IMR-90 (cell line): ENCODE data around the gene EPSTI1. TPM values are rescaled to one million over a fixed set of nuclear protein-coding genes. Genes with fewer than 3 reads are reported as not detected.

ENCODE experiments used
- ATAC-seq: fragments of 200-7000 bp; cut with Tn5 transposase; 2 replicates; pipeline ENCODE4 v1.9.1; 2020; ENCODE audit warnings: low read depth, mild to moderate bottlenecking, moderate library complexity
- BruUV-seq: library from RNA; stranded (reverse); fragments of 400-500 nt; replicated peaks from 2 replicates; lab custom pipeline; 2021; lab: Mats Ljungman, UMichigan
- CTCF ChIA-PET: fragments of 300-600 bp; formaldehyde crosslinking; extraction: SDS; loops from one replicate; lab custom pipeline; 2021; ENCODE audit warnings: antibody characterized with exemption; lab: Yijun Ruan, JAX
- POLR2A ChIA-PET: fragments of 300-600 bp; sonication (Branson Sonifier 250); formaldehyde crosslinking; loops from one replicate; lab custom pipeline; 2022; ENCODE audit warnings: antibody characterized with exemption; ENCODE audit not compliant: unreplicated experiment; lab: Charles Lee
- DNase-seq: peaks from one replicate; pipeline ENCODE4 v3.0.0; 2013
- H2AFZ ChIP-seq: replicated peaks from 2 replicates; pipeline ENCODE3; 2013; ENCODE audit warnings: low read length, mild to moderate bottlenecking; ENCODE audit not compliant: poor library complexity
- H2AK5ac ChIP-seq: 2 replicates; pipeline ENCODE4 v1.6.1; 2013; ENCODE audit warnings: low read depth, low read length, inconsistent platforms
- H2AK9ac ChIP-seq: replicated peaks from 2 replicates; pipeline ENCODE3; 2013; ENCODE audit warnings: mild to moderate bottlenecking, low read depth, low read length, moderate library complexity; ENCODE audit not compliant: poor library complexity
- H2BK120ac ChIP-seq: 2 replicates; pipeline ENCODE4 v1.6.1; 2013; ENCODE audit warnings: low read depth, low read length, inconsistent platforms
- H2BK15ac ChIP-seq: 3 replicates; pipeline ENCODE4 v1.6.1; 2013; ENCODE audit warnings: low read depth, low read length, inconsistent platforms
- H2BK20ac ChIP-seq: 2 replicates; pipeline ENCODE4 v1.6.1; 2013; ENCODE audit warnings: low read depth, mild to moderate bottlenecking, inconsistent platforms, low read length, moderate library complexity
- H2BK5ac ChIP-seq: 2 replicates; pipeline ENCODE4 v1.6.1; 2013; ENCODE audit warnings: mild to moderate bottlenecking, low read depth, low read length, inconsistent platforms; ENCODE audit not compliant: poor library complexity, severe bottlenecking
- H3K14ac ChIP-seq: replicated peaks from 2 replicates; pipeline ENCODE4 v1.6.1; 2013; ENCODE audit warnings: low read depth, low read length, inconsistent platforms
- H3K18ac ChIP-seq: 2 replicates; pipeline ENCODE4 v1.6.1; 2013; ENCODE audit warnings: low read depth, low read length, control low read depth
- H3K23ac ChIP-seq: 2 replicates; pipeline ENCODE4 v1.6.1; 2013; ENCODE audit warnings: low read depth, low read length, inconsistent platforms
- H3K27ac ChIP-seq: 2 replicates; pipeline ENCODE4 v1.5.1; 2013; ENCODE audit warnings: mild to moderate bottlenecking, control low read depth, low read length; ENCODE audit not compliant: insufficient read depth
- H3K27me3 ChIP-seq: 2 replicates; pipeline ENCODE4 v1.6.1; 2013; ENCODE audit warnings: low read length; ENCODE audit not compliant: control insufficient read depth, insufficient read depth
- H3K36me3 ChIP-seq: 2 replicates; pipeline ENCODE4 v1.6.1; 2013; ENCODE audit warnings: low read length, mixed read lengths; ENCODE audit not compliant: control insufficient read depth, insufficient read depth
- H3K4ac ChIP-seq: 2 replicates; pipeline ENCODE4 v1.6.1; 2013; ENCODE audit warnings: low read depth, low read length, inconsistent platforms
- H3K4me1 ChIP-seq: 2 replicates; pipeline ENCODE4 v1.6.1; 2013; ENCODE audit warnings: low read length, mixed read lengths; ENCODE audit not compliant: control insufficient read depth, insufficient read depth
- H3K4me2 ChIP-seq: 2 replicates; pipeline ENCODE4 v1.6.1; 2013; ENCODE audit warnings: low read depth, mild to moderate bottlenecking, control low read depth, low read length, moderate library complexity
- H3K4me3 ChIP-seq: 2 replicates; pipeline ENCODE4 v1.5.1; 2013; ENCODE audit warnings: low read depth, mild to moderate bottlenecking, control low read depth, low read length, moderate library complexity; ENCODE audit not compliant: insufficient read depth
- H3K56ac ChIP-seq: 2 replicates; pipeline ENCODE4 v1.6.1; 2013; ENCODE audit warnings: low read length, inconsistent platforms; ENCODE audit not compliant: insufficient read depth; ENCODE audit errors: extremely low read depth
- H3K79me1 ChIP-seq, 2 experiments: 2 replicates each; pipeline ENCODE4 v1.6.1; 2013; ENCODE audit warnings: low read length in 2 of 2, inconsistent platforms in 1 of 2, low read depth in 1 of 2
- H3K9ac ChIP-seq: 2 replicates; pipeline ENCODE4 v1.6.1; 2013; ENCODE audit warnings: low read depth, low read length, control low read depth
- H3K9me1 ChIP-seq: 2 replicates; pipeline ENCODE4 v1.6.1; 2013; ENCODE audit warnings: low read length, inconsistent platforms; ENCODE audit not compliant: insufficient read depth
- H3K9me3 ChIP-seq: 2 replicates; pipeline ENCODE4 v1.6.1; 2013; ENCODE audit warnings: low read length; ENCODE audit not compliant: control insufficient read depth, insufficient read depth
- H4K20me1 ChIP-seq: 2 replicates; pipeline ENCODE4 v1.6.1; 2013; ENCODE audit warnings: low read length, inconsistent platforms; ENCODE audit not compliant: insufficient read depth
- H4K5ac ChIP-seq: 2 replicates; pipeline ENCODE4 v1.6.1; 2013; ENCODE audit warnings: mild to moderate bottlenecking, low read depth, low read length, control low read depth
- H4K8ac ChIP-seq, 2 experiments: 2 replicates each; pipeline ENCODE4 v1.6.1; 2013; ENCODE audit warnings: low read depth in 2 of 2, low read length in 2 of 2, control low read depth in 1 of 2, inconsistent platforms in 1 of 2
- H4K91ac ChIP-seq: 2 replicates; pipeline ENCODE4 v1.6.1; 2013; ENCODE audit warnings: low read depth, low read length, inconsistent platforms; ENCODE audit not compliant: insufficient read depth
- MAZ ChIP-seq: IDR thresholded peaks from 2 replicates; pipeline ENCODE4 v1.6.1; 2012; ENCODE audit warnings: low read depth, mild to moderate bottlenecking, low read length, improper control_type of control experiment, moderate library complexity, borderline replicate concordance
- WGBS, 2 experiments: methylation state at CpG; one replicate each; pipeline versions ENCODE4 v1.1.5 to v1.1.7; 2013; ENCODE audit warnings: missing lambda C conversion rate in 2 of 2; ENCODE audit not compliant: insufficient read length in 1 of 2; ENCODE audit errors: extremely low coverage in 2 of 2; 5-methylcytosine and 5-hydroxymethylcytosine counted together
- dilution Hi-C: fragments of 300-500 bp; cut with HindIII; formaldehyde crosslinking; loops from one replicate; pipeline ENCODE4 v1.14.3; 2018; ENCODE audit warnings: low sequenced_read_pairs; ENCODE audit not compliant: unreplicated experiment
- in situ Hi-C: fragments of 300-500 bp; cut with MboI; formaldehyde crosslinking; loops from 3 replicates; pipeline ENCODE4 v1.14.3; 2019; ENCODE audit warnings: low sequenced_read_pairs, inconsistent platforms, mixed read lengths
- intact Hi-C: fragments of 100-400 bp; cut with micrococcal nuclease; formaldehyde crosslinking; loops from 2 replicates; pipeline ENCODE4 v1.10.0; 2022
- polyA plus RNA-seq, 3 experiments: library from polyadenylated mRNA; depleted of rRNA; stranded (reverse); fragments of >200 nt; gene quantifications; 2 replicates each; pipeline ENCODE4 v1.2.3, GENCODE V29; 2012; ENCODE audit warnings: low replicate concordance in 1 of 3
- total RNA-seq: library from RNA; depleted of rRNA; stranded (reverse); fragments of >200 nt; gene quantifications from 2 replicates; pipeline ENCODE4 v1.2.3, GENCODE V29; 2012

EPSTI1 gene
- total and polyA plus RNA-seq, 2 of the 4 experiments (the other 2 are of a cell fraction): 0.90 to 1.6 TPM

GRCh38 chr13:42976066-42976465 is 16.0 kb downstream of the EPSTI1 start:
- H3K4me2 ChIP-seq: no peak overlapping the region
- no CpG with 5 or more reads among the region's 3 CpGs for WGBS, 2 experiments
- BruUV-seq: no TSS peak
- no peak for DNase-seq
- H3K9me1 ChIP-seq: no peaks in the 10 kb centered on the region
- no peak overlapping the region for H2AK5ac ChIP-seq
- no peaks in the 10 kb centered on the region; the same call in 1 of the 2 replicates for H3K9me3 ChIP-seq
- H3K36me3 ChIP-seq: no peaks in the 10 kb centered on the region
- H3K9ac ChIP-seq: no peak overlapping the region
- no peak overlapping the region for H2AFZ ChIP-seq
- no peaks in the 10 kb centered on the region for H4K20me1 ChIP-seq
- no peaks in the 10 kb centered on the region for H3K27me3 ChIP-seq
- no peak overlapping the region for H2AK9ac ChIP-seq
- H2BK120ac ChIP-seq: no peak overlapping the region
- ChIA-PET CTCF (no interaction called here), POLR2A (no interaction called here)
- no peak overlapping the region for H2BK5ac ChIP-seq
- H4K5ac ChIP-seq: no peak overlapping the region
- no peak for TF ChIP-seq MAZ
- H3K23ac ChIP-seq: no peak overlapping the region
- in situ Hi-C loops (no loop called here), intact Hi-C loops (loop anchor here (10.0 kb wide), 1 partner anchor 899 kb away; the partner anchor contains the start of genes CCDC122 and LACC1), dilution Hi-C loops (no loop called here)
- no peak overlapping the region for H3K14ac ChIP-seq
- no peak overlapping the region for H3K4ac ChIP-seq
- H3K4me1 ChIP-seq: no peaks in the 10 kb centered on the region
- no peak overlapping the region for H4K8ac ChIP-seq
- H3K18ac ChIP-seq: no peak overlapping the region
- no peak overlapping the region for H3K4me3 ChIP-seq
- H3K27ac ChIP-seq: no peak overlapping the region
- ATAC-seq: no peak
- no peaks in the 10 kb centered on the region for H3K79me1 ChIP-seq
- no peak overlapping the region for H2BK15ac ChIP-seq
- no peak overlapping the region for H3K56ac ChIP-seq
- no peak overlapping the region for H2BK20ac ChIP-seq
- no peak overlapping the region for H4K91ac ChIP-seq
